Measurements from ENCODE around the gene PRSS16. TPM values are rescaled to one million over a fixed set of nuclear protein-coding genes. Genes with fewer than 3 reads are reported as not detected.
A peak's percentile ranks its signal among the peaks of the same experiment; 100 is the strongest.

PRSS16 gene, protein sequence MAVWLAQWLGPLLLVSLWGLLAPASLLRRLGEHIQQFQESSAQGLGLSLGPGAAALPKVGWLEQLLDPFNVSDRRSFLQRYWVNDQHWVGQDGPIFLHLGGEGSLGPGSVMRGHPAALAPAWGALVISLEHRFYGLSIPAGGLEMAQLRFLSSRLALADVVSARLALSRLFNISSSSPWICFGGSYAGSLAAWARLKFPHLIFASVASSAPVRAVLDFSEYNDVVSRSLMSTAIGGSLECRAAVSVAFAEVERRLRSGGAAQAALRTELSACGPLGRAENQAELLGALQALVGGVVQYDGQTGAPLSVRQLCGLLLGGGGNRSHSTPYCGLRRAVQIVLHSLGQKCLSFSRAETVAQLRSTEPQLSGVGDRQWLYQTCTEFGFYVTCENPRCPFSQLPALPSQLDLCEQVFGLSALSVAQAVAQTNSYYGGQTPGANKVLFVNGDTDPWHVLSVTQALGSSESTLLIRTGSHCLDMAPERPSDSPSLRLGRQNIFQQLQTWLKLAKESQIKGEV
- not detected in 2 replicates for total RNA-seq

DNA sequence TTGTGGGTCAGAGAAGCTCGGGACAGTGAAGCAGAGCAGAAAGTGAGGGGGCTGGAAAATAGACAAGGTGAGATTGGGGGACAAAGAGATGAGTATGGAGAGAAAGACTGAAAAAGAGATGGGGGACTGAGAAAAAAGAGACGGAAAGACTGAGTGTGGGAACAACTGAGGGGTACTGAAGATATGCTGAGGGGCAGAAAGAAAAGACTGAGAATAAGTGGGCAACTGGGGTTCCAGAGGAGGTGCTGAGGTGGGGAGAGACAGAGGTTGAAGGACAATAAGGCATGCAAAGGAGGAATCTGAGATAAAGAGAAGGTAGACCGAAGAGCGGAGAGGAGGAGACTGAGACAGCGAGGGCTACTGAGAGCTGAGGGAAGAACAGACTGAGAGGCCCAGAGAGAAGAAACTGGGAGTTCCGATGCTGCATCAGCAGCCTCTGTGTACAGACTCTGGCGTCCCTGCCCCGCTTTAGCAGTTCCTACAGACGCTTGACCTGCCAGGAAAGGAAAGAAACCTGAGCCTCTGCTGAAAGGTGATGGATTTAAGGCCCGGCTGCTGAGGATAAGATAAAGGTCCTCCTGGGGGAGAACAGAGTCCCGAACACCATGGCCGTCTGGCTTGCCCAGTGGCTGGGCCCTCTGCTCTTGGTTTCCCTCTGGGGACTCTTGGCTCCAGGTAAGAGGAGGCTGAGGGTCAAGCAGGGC is at the start of gene PRSS16:
TSS of gene PRSS16 (plus strand) at position 569 of the 704 bp plus-strand sequence. CDS start at position 606, 37 bp downstream.
- DNase-seq (ENCODE audit: insufficient read length, low spot score, missing footprints) = peak; percentile 30
- Histone ChIP-seq H4K20me1 (ENCODE audit: insufficient read depth, low read length) (no peaks in the 10 kb centered on the region), H3K27ac (ENCODE audit: low read depth, low read length) (no peak within 1 kb of the TSS), H3K36me3 (ENCODE audit: insufficient read depth, low read length) (no peaks in the 10 kb centered on the region), H3K9me3 (ENCODE audit: low read depth, low read length) (no peaks in the 10 kb centered on the region), H3K27me3 (ENCODE audit: insufficient read depth, low read length) (peaks cover 54% of the 10 kb centered on the region), H3K79me2 (ENCODE audit: insufficient read depth, low read length) (no peaks in the 10 kb centered on the region), H2AFZ (ENCODE audit: low read length) (no peak within 1 kb of the TSS), H3K4me3 (ENCODE audit: insufficient read depth, low read length) (no peak within 1 kb of the TSS), H3K4me1 (ENCODE audit: insufficient read depth, low read length) (no peaks in the 10 kb centered on the region), H3K4me2 (ENCODE audit: insufficient read depth, low read length) (no peak within 1 kb of the TSS)
- TF ChIP-seq, protein P1, sequence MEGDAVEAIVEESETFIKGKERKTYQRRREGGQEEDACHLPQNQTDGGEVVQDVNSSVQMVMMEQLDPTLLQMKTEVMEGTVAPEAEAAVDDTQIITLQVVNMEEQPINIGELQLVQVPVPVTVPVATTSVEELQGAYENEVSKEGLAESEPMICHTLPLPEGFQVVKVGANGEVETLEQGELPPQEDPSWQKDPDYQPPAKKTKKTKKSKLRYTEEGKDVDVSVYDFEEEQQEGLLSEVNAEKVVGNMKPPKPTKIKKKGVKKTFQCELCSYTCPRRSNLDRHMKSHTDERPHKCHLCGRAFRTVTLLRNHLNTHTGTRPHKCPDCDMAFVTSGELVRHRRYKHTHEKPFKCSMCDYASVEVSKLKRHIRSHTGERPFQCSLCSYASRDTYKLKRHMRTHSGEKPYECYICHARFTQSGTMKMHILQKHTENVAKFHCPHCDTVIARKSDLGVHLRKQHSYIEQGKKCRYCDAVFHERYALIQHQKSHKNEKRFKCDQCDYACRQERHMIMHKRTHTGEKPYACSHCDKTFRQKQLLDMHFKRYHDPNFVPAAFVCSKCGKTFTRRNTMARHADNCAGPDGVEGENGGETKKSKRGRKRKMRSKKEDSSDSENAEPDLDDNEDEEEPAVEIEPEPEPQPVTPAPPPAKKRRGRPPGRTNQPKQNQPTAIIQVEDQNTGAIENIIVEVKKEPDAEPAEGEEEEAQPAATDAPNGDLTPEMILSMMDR (IDR thresholded peaks at IDR 0.05; ENCODE audit: extremely low read depth, low read depth, low read length) = no peak

- no peaks in the 10 kb centered on the region for H3K9me3 ChIP-seq (ENCODE audit: low read depth, low read length)
- H3K4me3 ChIP-seq (ENCODE audit: insufficient read depth, low read length) = peak overlapping the region; percentile 60
- peaks cover 9% of the 10 kb centered on the region for H3K27me3 ChIP-seq (ENCODE audit: insufficient read depth, low read length)
- TF ChIP-seq, protein P1 (IDR thresholded peaks at IDR 0.05; ENCODE audit: extremely low read depth, low read depth, low read length) = no peak
- no peak overlapping the region for H3K27ac ChIP-seq (ENCODE audit: low read depth, low read length)
- H3K4me2 ChIP-seq (ENCODE audit: insufficient read depth, low read length) = peak overlapping the region; percentile 76
- DNase-seq (ENCODE audit: insufficient read length, low spot score, missing footprints) = no peak
- no peaks in the 10 kb centered on the region for H3K79me2 ChIP-seq (ENCODE audit: insufficient read depth, low read length)
- no peaks in the 10 kb centered on the region for H3K4me1 ChIP-seq (ENCODE audit: insufficient read depth, low read length)
- peak overlapping the region; percentile 71 for H2AFZ ChIP-seq (ENCODE audit: low read length)
- no peaks in the 10 kb centered on the region for H3K36me3 ChIP-seq (ENCODE audit: insufficient read depth, low read length)
- H4K20me1 ChIP-seq (ENCODE audit: insufficient read depth, low read length) = no peaks in the 10 kb centered on the region
Measured at GRCh38 chr6:27205375-27206278, 41.9 kb upstream of the PRSS16 start.

DNA sequence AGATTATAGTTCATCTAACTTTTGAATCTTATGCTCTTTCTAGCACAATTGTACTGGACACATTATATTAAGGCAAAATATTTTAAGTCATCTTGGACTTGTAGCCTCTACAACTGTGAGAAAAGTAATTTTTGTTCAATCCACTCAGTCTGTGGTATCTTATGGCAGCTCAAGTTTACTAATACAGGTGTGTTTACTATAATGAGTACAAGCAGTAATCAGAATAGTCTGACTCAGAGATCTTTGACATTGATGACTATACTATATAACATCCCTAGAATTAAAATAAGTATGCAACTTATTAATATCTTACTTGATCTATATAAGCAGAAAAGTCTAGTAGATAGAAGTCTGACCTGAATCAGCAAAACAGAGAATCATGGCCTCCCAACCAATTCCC is 40.7 kb upstream of the PRSS16 start:
- TF ChIP-seq, protein P1 (IDR thresholded peaks at IDR 0.05; ENCODE audit: extremely low read depth, low read depth, low read length) = no peak
- no peaks in the 10 kb centered on the region for H3K4me1 ChIP-seq (ENCODE audit: insufficient read depth, low read length)

More for the DNA sequence above, 40.7 kb upstream of the PRSS16 start:
- H3K9me3 ChIP-seq (ENCODE audit: low read depth, low read length) = no peaks in the 10 kb centered on the region
- H3K79me2 ChIP-seq (ENCODE audit: insufficient read depth, low read length) = no peaks in the 10 kb centered on the region
- no peaks in the 10 kb centered on the region for H4K20me1 ChIP-seq (ENCODE audit: insufficient read depth, low read length)
- H2AFZ ChIP-seq (ENCODE audit: low read length) = no peak overlapping the region
- no peak overlapping the region for H3K4me3 ChIP-seq (ENCODE audit: insufficient read depth, low read length)
- no peak for DNase-seq (ENCODE audit: insufficient read length, low spot score, missing footprints)
- peaks cover 9% of the 10 kb centered on the region for H3K27me3 ChIP-seq (ENCODE audit: insufficient read depth, low read length)
- H3K27ac ChIP-seq (ENCODE audit: low read depth, low read length) = no peak overlapping the region
- no peak overlapping the region for H3K4me2 ChIP-seq (ENCODE audit: insufficient read depth, low read length)
- H3K36me3 ChIP-seq (ENCODE audit: insufficient read depth, low read length) = no peaks in the 10 kb centered on the region

Measured in osteoblast (primary cell).